ENCODE data around the gene CC2D1B.
A peak's percentile ranks its signal among the peaks of the same experiment; 100 is the strongest.
"Not testable (repeated sequence)": the region's sequence is repeated elsewhere in the genome, so short reads cannot be mapped to it uniquely, and the experiment has no call there.

The CC2D1B gene

GRCh38 chr1:52365746-52366516, at the start of gene CC2D1B:
Gene CC2D1B (minus strand): TSS chr1:52366205. CDS start chr1:52364620, 1,585 bp downstream.
- peak; percentile 100 for DNase-seq

GRCh38 chr1:52414942-52415341, 48.9 kb upstream of the CC2D1B start:
- no peak for DNase-seq

DNA sequence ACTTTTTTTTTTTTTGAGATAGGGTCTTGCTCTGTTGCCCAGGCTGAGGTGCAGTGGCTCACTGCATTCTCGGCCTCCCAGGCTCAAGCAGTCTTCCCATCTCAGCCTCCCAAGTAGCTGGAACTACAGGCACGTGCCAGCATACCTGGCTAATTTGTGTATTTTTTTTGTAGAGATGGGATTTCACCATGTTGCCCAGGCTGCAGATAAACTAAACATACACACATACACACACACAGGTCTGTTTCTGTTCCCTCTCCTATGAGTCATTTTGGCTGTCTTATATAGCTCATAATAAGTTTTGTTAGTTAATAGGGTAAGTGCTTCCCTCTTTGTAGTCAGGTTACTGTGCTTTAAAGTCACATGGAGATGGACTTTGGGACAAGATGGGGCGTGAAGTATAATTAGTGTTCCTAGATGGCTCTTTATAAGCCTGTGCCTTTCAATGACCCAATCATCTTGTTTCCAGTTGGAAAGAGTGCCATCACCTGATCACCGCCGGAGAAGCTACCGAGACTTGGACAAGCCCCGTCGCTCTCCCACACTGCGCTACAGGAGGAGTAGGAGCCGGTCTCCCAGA, 47.5 kb upstream of the CC2D1B start:
- DNase-seq = no peak

GRCh38 chr1:52404975-52405338, 39.0 kb upstream of the CC2D1B start:
- DNase-seq = no peak

DNA sequence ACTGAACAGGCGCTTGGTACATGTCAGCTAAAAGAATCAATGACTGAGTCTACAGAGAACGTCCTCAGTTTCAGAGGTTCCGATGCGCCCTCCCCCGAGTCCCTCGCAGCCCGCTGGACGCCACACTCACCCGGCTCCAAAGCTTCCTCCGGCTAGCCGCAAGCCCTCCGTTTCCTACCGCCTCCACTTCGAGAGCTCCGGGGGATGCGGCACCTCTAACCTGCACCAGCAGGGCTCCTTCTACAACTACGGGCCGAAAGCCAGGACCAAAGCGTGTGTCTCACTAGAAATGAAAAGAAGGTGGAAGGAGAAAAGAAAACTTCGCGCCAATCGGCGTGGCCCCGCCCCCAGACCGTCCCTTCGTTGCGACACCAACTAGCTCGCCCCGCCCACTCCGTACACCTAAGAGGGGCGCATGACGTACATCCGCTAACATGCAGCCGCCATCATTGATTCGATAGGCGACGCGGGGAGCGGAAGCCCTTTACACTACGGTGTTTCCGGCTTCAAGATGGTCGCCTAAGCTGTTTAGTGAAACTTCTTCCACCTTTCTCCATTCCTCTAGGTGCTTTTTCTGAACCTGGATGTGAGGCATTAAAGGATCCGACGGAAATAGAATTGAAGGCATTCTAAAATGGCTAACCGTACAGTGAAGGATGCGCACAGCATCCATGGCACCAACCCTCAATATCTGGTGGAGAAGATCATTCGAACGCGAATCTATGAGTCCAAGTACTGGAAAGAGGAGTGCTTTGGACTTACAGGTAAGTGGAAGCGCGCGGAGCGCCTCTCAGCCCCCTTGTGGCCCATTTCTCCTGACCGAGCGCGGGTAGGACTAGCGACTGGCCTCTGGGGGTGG, 38.3 kb upstream of the CC2D1B start, which contains the start of the genes ORC1 and PRPF38A:
TSS of gene ORC1 (minus strand) at position 308 of the 859 bp plus-strand sequence. CDS start 2,200 bp downstream, outside the sequence.
TSS of gene PRPF38A (plus strand) at position 487 of the 859 bp plus-strand sequence. CDS start at position 635, 148 bp downstream.
- peak; percentile 99 for DNase-seq

DNA sequence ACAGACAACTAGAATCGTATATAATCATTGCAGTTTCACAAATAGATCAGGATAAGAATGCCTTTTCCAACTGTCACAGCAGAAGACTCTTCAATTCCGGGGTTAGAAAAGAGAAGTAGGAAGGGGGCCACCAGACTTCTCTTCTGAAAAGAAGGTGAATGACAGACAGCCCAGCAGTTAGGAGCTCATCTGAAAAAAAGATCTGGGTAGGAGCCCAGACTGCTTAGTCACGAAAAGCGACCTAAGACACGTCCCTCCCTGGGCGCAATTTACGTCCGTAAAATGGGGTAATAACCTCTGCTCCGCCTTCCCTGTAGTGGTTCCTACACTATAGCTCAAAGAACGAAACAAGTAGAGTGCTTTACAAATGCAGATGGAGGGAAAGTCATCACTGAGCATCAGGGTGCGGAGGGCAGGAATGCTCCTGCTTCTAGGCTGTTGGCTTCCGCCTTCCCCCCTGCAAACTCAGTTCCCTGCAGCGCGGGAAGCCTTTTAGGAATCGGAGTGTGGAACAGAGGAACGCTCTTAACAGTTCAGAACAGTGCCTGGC, 37.6 kb upstream of the CC2D1B start:
- DNase-seq = peak; percentile 49

DNA sequence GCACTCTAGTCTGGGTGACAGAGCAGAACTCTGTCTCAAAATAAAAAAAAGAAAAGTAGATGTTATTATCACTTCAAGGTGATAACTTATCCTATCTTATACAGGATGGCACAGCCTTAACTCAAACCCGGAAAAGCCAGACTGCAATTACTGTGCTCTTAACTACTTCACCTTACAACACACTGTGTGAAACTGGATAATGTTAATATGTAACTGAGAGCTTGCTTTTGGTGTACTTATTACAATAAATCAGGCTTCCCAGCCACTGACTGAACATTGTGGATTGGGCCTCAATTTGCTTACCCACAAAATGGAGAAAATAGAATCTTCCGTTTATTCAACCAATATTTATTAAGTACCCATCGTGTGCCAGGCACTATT, 36.8 kb upstream of the CC2D1B start:
- no peak for DNase-seq

- no peak for DNase-seq
These were observed 34.1 kb upstream of the CC2D1B start for GRCh38 chr1:52400131-52400530.

GRCh38 chr1:52399629-52400028, 33.6 kb upstream of the CC2D1B start:
- DNase-seq = no peak

GRCh38 chr1:52393174-52393573, 27.2 kb upstream of the CC2D1B start:
- no peak for DNase-seq

GRCh38 chr1:52386458-52386857, 20.5 kb upstream of the CC2D1B start:
- no peak for DNase-seq

GRCh38 chr1:52385376-52385775, 19.4 kb upstream of the CC2D1B start:
- no peak for DNase-seq

DNA sequence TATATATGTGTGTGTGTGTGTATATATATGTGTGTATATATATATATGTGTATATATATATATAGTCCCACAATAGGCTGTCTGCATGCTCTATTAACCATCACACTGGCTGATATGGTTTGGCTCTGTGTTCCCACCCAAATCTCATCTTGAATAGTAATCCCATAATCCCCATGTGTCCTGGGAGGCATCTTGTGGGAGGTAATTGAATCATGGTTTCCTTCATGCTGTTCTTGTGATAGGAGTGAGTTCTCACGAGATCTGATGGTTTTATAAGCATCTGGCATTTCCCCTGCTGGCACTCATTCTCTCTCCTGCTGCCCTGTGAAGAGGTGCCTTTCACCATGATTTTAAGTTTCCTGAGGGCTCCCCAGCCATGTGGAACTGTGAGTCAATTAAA, 3.8 kb upstream of the CC2D1B start:
- DNase-seq = not testable (repeated sequence)

DNA sequence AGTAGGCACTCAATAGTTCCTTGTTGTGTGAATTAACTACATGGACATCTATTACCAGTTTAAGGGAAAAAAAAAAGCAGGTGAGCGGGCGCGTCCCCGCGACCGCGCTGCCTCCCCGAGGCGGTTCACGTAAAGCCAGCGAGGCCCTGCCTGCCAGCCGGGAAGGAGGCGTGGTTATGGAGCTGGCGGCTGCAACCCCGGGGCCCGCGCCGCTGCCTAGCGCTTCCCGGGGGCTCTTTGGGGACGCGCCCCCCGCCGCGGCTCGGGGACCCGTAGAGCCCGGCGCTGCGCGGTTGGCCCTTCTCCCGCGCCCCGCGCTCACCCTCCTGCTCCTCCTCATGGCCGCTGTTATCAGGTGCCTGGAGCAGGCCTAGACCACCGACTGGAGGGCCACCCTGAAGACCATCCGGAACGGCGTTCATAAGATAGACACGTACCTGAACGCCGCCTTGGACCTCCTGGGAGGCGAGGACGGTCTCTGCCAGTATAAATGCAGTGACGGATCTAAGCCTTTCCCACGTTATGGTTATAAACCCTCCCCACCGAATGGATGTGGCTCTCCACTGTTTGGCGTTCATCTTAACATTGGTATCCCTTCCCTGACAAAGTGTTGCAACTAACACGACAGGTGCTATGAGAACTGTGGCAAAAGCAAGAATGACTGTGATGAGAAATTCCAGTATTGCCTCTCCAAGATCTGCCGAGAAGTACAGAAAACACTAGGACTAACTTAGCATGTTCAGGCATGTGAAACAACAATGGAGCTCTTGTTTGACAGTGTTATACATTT, 2.6 kb upstream of the CC2D1B start:
- peak; percentile 78 for DNase-seq

DNA sequence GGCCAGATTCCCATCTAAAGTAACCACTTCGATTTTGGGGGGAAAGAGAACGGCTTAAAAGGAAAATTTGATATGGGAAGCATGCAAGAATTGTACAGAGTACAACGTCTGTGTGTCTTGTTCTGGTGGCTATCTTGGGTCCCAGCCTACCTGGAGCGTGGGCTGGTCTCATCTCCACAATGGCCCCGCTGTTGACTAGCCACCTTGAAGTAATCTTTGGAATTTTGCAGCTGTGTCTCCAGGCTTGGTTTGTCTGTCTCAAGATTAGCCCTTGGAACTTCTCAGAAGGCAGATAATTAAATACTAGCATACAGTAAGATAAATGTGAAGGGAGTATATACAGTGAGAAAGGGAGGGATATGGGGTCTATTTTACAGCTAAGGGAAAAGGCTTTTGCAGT, 1.3 kb upstream of the CC2D1B start:
- no peak for DNase-seq

DNA sequence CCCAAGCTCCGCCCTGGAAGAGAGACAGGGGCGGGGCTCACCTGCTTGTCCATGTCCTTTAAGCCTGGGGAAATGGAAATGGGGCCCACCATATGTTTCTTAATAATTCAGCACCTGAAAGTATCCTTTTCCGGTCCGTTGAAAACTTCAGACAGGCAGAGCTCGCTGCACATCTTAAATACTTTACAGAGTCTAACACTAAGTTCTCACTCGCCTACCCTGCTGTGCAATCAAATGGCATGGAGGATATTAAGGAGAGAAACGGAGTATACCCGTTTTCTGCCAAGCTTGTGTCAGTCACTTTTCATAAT, 467 bp upstream of the CC2D1B start:
- no peak for DNase-seq

DNA sequence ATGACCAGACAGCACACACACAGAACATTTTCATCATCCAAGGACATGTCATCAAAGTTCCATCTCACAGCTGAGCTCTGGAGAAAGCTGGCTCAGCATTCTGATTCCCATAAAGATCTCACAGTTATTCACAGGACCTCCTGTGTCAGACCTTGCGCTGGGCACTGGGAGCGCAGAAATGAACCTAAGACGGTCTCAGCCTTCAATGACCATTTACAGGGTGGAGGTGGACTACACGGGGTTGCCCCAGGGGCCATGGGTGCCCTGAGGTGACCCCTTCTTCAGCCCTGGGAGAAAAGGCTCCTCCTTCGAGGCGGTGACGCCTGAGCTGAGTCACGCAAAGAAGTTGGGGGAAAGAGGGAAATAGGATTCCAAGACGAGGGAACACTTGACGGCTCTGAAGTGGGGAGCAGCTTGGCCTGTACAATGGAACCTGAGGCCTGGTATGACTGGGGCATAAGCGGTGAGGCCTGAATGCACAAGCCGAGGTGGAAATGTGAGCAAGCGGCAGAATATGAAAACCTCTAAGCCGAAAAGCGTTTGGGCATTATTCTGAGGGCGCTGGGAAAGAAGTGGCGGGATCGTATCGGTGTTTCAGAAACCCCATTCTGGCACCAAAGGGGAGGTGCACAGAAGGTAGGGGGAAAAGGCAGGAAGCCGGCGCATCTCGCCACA, 797 bp downstream of the CC2D1B start:
- DNase-seq = peak; percentile 13

DNA sequence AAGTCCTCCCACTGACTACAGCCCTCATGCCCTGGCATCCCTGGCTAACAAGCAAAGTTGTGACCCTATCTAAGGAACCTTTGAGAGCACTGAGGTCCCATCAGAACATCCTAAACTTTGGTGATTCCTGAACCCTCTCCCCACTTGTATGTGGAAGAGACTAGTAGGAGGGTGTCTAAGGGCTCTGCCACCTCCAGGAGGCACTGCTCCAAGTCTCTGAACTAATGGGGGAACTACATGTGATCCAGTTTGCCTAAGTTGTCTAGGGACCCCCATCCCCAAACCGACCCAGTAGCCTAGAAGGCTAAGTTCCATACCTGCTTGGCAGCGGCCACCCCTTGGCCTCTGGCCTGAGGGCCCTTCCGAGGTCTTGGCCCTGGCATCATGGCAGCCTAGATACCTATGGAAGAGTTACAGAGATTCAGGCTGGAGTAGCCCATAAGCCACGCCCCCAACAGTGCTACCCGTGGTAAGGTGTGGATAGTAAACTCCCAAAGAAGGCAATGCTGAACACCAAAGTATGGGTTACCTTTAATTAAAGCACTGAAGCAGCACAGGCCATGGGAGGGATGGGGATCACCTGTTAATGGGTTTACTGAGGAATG, 1.7 kb downstream of the CC2D1B start:
- DNase-seq = peak; percentile 22

DNA sequence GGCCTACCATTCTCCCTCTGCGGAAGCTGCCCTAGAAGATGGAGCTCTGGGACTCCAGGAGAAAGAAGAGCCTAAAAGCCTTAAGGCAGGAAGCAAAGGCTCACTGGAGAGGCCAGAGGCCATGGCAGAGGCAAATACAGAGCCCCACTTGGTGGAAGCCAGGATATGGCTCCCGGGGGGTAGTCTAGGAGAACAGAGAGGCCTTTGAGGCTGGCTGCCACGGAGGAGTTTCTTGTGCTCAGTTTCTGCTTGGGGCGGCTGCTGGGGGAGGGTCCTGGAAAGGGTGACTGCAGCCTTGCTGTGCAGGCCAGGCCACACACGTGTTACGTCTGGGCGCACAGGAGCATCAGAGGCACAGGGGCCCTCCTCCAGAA, 5.4 kb downstream of the CC2D1B start:
- no peak for DNase-seq

GRCh38 chr1:52359676-52360594, 6.1 kb downstream of the CC2D1B start:
- no peak for DNase-seq
